OCI-LY7 (cell line): ENCODE measurements around the gene TENT5C. TPM values are rescaled to one million over a fixed set of nuclear protein-coding genes. Genes with fewer than 3 reads are reported as not detected.

Experiments used
- BruUV-seq: library from RNA; stranded (reverse); fragments of 400-500 nt; replicated peaks from 2 replicates; lab custom pipeline; 2021; lab: Mats Ljungman, UMichigan
- CTCF ChIA-PET: fragments of 300-600 bp; sonication (Branson Sonifier 250); formaldehyde crosslinking; loops from one replicate; lab custom pipeline; 2022; ENCODE audit warnings: antibody characterized with exemption; ENCODE audit not compliant: unreplicated experiment; lab: Charles Lee
- POLR2A ChIA-PET: fragments of 300-600 bp; sonication (Branson Sonifier 250); formaldehyde crosslinking; loops from one replicate; lab custom pipeline; 2022; ENCODE audit warnings: antibody characterized with exemption; lab: Charles Lee
- DNase-seq: peaks from one replicate; pipeline ENCODE4 v3.0.0-alpha.2; 2015; ENCODE audit warnings: low spot score
- H2AFZ ChIP-seq: fragments of 200-600 bp; sonication (generic), shearing (Covaris generic); 2 replicates; pipeline ENCODE4 v1.6.1; 2014; ENCODE audit warnings: mild to moderate bottlenecking, antibody characterized with exemption, low read length, moderate library complexity
- H3K27ac ChIP-seq: fragments of 200-600 bp; sonication (generic); 2 replicates; pipeline ENCODE4 v1.5.1; 2014; ENCODE audit warnings: mixed run types, low read depth, mild to moderate bottlenecking, moderate library complexity, low read length, inconsistent platforms; ENCODE audit not compliant: poor library complexity, severe bottlenecking
- H3K36me3 ChIP-seq: fragments of 200-600 bp; sonication (generic); 2 replicates; pipeline ENCODE4 v1.6.1; 2014; ENCODE audit warnings: mild to moderate bottlenecking, antibody characterized with exemption, low read length, moderate library complexity, mixed read lengths; ENCODE audit not compliant: insufficient read depth
- H3K4me1 ChIP-seq: fragments of 200-600 bp; sonication (generic); 2 replicates; pipeline ENCODE4 v1.5.1; 2014; ENCODE audit warnings: mild to moderate bottlenecking, low read length; ENCODE audit not compliant: insufficient read depth, poor library complexity, severe bottlenecking
- H3K4me2 ChIP-seq: fragments of 200-600 bp; sonication (generic); 2 replicates; pipeline ENCODE4 v1.6.1; 2014; ENCODE audit warnings: mild to moderate bottlenecking, low read length
- H3K4me3 ChIP-seq: fragments of 200-600 bp; sonication (generic); 2 replicates; pipeline ENCODE4 v1.5.1; 2014; ENCODE audit warnings: mild to moderate bottlenecking, low read depth, low read length; ENCODE audit not compliant: poor library complexity, severe bottlenecking
- H3K79me2 ChIP-seq: fragments of 200-600 bp; sonication (generic); 2 replicates; pipeline ENCODE4 v1.6.1; 2016; ENCODE audit warnings: low read depth, mild to moderate bottlenecking, low read length, moderate library complexity, mixed read lengths; ENCODE audit not compliant: insufficient read depth
- H3K9me2 ChIP-seq: fragments of 200-600 bp; sonication (generic); 2 replicates; pipeline ENCODE4 v1.6.1; 2016; ENCODE audit warnings: mild to moderate bottlenecking, low read length, mixed read lengths; ENCODE audit not compliant: insufficient read depth
- H3K9me3 ChIP-seq: fragments of 200-600 bp; sonication (generic); 2 replicates; pipeline ENCODE4 v1.6.1; 2014; ENCODE audit warnings: mild to moderate bottlenecking, mixed run types, low read length, mixed read lengths
- H4K20me1 ChIP-seq: fragments of 200-600 bp; sonication (generic); 2 replicates; pipeline ENCODE4 v1.6.1; 2014; ENCODE audit warnings: mild to moderate bottlenecking, antibody characterized with exemption, low read length, moderate library complexity, mixed read lengths; ENCODE audit not compliant: insufficient read depth
- EZH2phosphoT487 ChIP-seq: fragments of 200-600 bp; sonication (generic); IDR thresholded peaks from 2 replicates; pipeline ENCODE4 v1.6.1; 2018; ENCODE audit warnings: low read depth, borderline replicate concordance, mild to moderate bottlenecking, mixed run types, antibody characterized with exemption, low read length, moderate library complexity, mixed read lengths
- intact Hi-C: fragments of 100-400 bp; cut with micrococcal nuclease; formaldehyde crosslinking; loops from one replicate; pipeline ENCODE4 v1.10.0; 2022; ENCODE audit not compliant: unreplicated experiment
- total RNA-seq, 2 experiments: library from RNA; depleted of rRNA in 1 of 2; stranded (reverse); fragments of >200 nt in 1 of 2; shearing (Covaris generic) in 1 of 2; gene quantifications; 2 replicates each; pipeline ENCODE4 v1.2.3, GENCODE V29; 2014 to 2022
- TF ChIP-seq, protein P1 (sequence below): fragments of 200-600 bp; sonication (generic); conservative IDR thresholded peaks from 2 replicates; pipeline ENCODE4 v1.5.1; 2014; ENCODE audit warnings: mild to moderate bottlenecking, antibody characterized with exemption, low read length, moderate library complexity, mixed read lengths

TENT5C gene
- total RNA-seq, 2 experiments from 2014 or later, result 13.3 to 31.1 TPM

DNA sequence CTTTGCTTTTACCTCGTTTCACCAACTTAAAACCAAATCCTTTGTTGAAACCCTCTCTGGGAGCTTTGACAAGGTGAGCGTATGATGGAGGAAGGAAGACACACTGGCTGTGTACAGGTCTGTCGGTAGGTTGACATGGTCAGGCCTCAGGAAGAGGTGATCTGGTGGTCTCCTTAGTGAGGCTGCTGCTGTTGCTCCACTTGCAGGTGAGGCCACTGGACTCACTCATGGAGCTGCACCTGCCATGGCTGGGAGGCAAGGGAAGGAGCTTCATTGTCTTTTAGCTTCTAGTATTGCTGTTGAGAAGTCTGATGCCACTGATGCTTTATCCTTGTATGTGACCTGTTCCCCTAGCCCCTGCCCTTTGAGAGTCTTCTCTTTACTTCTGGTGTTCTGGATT lies 35.7 kb downstream of the TENT5C start:
- Histone ChIP-seq H4K20me1 (no peaks in the 10 kb centered on the region), H3K36me3 (no peaks in the 10 kb centered on the region), H3K4me1 (peaks cover 85% of the 10 kb centered on the region), H3K4me3 (no peak overlapping the region), H3K79me2 (no peaks in the 10 kb centered on the region), H3K27ac (no peak overlapping the region), H3K9me3 (no peaks in the 10 kb centered on the region), H3K9me2 (no peaks in the 10 kb centered on the region), H2AFZ (peak overlapping the region; percentile 6; the same call in 1 of the 2 replicates), H3K4me2 (no peak overlapping the region)
- TF ChIP-seq, protein P1, sequence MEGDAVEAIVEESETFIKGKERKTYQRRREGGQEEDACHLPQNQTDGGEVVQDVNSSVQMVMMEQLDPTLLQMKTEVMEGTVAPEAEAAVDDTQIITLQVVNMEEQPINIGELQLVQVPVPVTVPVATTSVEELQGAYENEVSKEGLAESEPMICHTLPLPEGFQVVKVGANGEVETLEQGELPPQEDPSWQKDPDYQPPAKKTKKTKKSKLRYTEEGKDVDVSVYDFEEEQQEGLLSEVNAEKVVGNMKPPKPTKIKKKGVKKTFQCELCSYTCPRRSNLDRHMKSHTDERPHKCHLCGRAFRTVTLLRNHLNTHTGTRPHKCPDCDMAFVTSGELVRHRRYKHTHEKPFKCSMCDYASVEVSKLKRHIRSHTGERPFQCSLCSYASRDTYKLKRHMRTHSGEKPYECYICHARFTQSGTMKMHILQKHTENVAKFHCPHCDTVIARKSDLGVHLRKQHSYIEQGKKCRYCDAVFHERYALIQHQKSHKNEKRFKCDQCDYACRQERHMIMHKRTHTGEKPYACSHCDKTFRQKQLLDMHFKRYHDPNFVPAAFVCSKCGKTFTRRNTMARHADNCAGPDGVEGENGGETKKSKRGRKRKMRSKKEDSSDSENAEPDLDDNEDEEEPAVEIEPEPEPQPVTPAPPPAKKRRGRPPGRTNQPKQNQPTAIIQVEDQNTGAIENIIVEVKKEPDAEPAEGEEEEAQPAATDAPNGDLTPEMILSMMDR, result no peak
- TF ChIP-seq EZH2phosphoT487, result no peak
- BruUV-seq, result no TSS peak
- DNase-seq, result no peak
- CTCF ChIA-PET, result interaction anchor here (0.6 to 1.9 kb wide), 6 partner anchors 8 to 106 kb away, joined by 3 to 6 read pairs (median 4); no protein-coding TSS in a partner anchor
- POLR2A ChIA-PET, result interaction anchor here (1.2 to 29.0 kb wide), 5 partner anchors 9 to 33 kb away, joined by 3 to 760 read pairs (median 4); no protein-coding TSS in a partner anchor
- intact Hi-C loops, result no loop called here

DNA sequence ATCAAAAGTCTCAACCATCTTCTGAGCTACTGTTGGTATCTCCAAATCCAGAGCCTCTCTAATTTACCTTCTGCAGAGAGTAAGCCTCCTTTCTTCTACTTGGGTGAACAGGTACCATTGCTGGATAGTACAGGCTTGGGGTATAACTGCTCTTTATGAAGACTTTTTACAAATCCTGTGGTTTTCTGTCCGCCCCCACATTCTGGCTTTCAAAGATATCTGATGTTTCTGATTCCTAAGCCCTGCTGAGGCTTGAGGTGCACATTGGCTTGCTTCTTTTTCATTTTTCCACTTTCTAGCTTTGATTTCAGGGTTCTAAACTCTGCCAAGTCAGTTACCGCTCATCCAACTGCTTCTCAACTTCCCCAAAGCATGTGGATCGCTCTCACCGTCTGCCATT lies 37.1 kb downstream of the TENT5C start:
- H4K20me1 ChIP-seq, result no peaks in the 10 kb centered on the region
- intact Hi-C loops, result no loop called here
- no peaks in the 10 kb centered on the region for H3K79me2 ChIP-seq
- no peak for TF ChIP-seq EZH2phosphoT487
- TF ChIP-seq, protein P1, result no peak
- H3K4me1 ChIP-seq, result peaks cover 71% of the 10 kb centered on the region
- BruUV-seq, result no TSS peak
- H3K4me3 ChIP-seq, result no peak overlapping the region
- ChIA-PET CTCF (interaction anchor here (0.6 to 1.8 kb wide), 4 partner anchors 15 to 107 kb away, joined by 3 to 5 read pairs (median 3); no protein-coding TSS in a partner anchor), POLR2A (interaction anchor here (0.9 to 29.0 kb wide), 4 partner anchors 10 to 35 kb away, joined by 4 to 760 read pairs (median 6); no protein-coding TSS in a partner anchor)
- no peaks in the 10 kb centered on the region for H3K9me3 ChIP-seq
- no peaks in the 10 kb centered on the region for H3K36me3 ChIP-seq
- no peaks in the 10 kb centered on the region for H3K9me2 ChIP-seq
- no peak overlapping the region for H3K27ac ChIP-seq
- DNase-seq, result no peak
- H3K4me2 ChIP-seq, result peak overlapping the region; percentile 3; the same call in 1 of the 2 replicates
- peak overlapping the region; percentile 20; the same call in 1 of the 2 replicates for H2AFZ ChIP-seq

DNA sequence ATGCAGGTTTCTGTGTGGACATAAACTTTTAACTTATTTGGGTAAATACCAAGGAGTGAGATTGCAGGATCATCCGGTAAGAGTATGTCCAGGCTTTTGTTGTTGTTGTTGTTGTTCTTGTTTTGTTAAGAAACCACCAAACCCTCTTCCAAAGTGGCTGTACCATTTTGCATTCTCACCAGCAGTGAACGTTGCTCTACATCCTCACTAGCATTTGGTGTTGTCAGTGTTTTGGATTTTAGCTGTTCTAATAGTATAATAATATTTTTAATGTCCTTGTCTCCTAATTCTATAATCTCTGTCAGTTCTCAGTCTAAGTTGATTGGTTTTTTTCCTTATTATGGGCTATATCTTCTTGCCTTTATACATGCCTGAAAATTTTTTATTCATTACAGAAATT lies 37.8 kb downstream of the TENT5C start:
- Histone ChIP-seq H2AFZ (peak overlapping the region; percentile 20; the same call in 1 of the 2 replicates), H3K4me1 (peaks cover 64% of the 10 kb centered on the region), H4K20me1 (no peaks in the 10 kb centered on the region), H3K9me2 (no peaks in the 10 kb centered on the region), H3K4me2 (no peak overlapping the region), H3K4me3 (no peak overlapping the region), H3K9me3 (no peaks in the 10 kb centered on the region), H3K27ac (no peak overlapping the region), H3K36me3 (no peaks in the 10 kb centered on the region), H3K79me2 (no peaks in the 10 kb centered on the region)
- ChIA-PET CTCF (interaction anchor here (1.1 to 1.6 kb wide), 2 partner anchors 15 to 33 kb away, joined by 3 read pairs; no protein-coding TSS in a partner anchor), POLR2A (interaction anchor here (0.9 to 29.0 kb wide), 4 partner anchors 13 to 35 kb away, joined by 3 to 760 read pairs (median 6); no protein-coding TSS in a partner anchor)
- BruUV-seq, result no TSS peak
- intact Hi-C loops, result no loop called here
- DNase-seq, result no peak
- TF ChIP-seq EZH2phosphoT487, result no peak
